MM.1S (cell line): Measurements from ENCODE around the gene FOXJ3.

ENCODE experiments used
- EZH2 ChIP-seq: fragments of 300-600 bp; sonication (generic); optimal IDR thresholded peaks from 2 replicates; pipeline ENCODE3; 2017; ENCODE audit warnings: low read depth, mild to moderate bottlenecking, antibody characterized with exemption, low read length, mixed read lengths
- EZH2phosphoT487 ChIP-seq: fragments of 300-600 bp; sonication (generic); IDR thresholded peaks from 2 replicates; pipeline ENCODE4 v1.6.1; 2018; ENCODE audit warnings: antibody characterized with exemption, low read length
- TF ChIP-seq, protein P1 (sequence below): fragments of 300-600 bp; sonication (generic); IDR thresholded peaks from 2 replicates; pipeline ENCODE4 v1.5.1; 2016; ENCODE audit warnings: antibody characterized with exemption, low read length, mixed read lengths

DNA sequence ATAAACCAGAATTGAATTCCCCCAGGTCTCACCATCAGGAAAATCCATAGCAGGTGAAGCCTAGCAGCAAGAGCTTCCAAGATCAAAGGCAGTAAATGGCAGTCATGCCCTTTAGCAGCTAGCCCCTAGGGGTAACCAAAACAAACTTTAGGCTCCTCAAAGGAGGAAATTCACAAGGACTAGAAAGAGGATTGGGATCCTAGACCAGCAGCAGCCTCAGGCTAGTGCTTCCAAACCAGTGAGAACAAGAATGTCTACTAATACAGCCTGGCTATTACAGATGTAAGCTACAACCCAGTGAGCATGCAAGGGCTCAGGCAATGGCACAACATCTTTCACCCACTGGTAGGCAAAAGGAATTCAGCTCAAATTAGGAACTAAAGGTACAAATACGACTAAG is 34.4 kb upstream of the FOXJ3 start:
- TF ChIP-seq, protein P1, sequence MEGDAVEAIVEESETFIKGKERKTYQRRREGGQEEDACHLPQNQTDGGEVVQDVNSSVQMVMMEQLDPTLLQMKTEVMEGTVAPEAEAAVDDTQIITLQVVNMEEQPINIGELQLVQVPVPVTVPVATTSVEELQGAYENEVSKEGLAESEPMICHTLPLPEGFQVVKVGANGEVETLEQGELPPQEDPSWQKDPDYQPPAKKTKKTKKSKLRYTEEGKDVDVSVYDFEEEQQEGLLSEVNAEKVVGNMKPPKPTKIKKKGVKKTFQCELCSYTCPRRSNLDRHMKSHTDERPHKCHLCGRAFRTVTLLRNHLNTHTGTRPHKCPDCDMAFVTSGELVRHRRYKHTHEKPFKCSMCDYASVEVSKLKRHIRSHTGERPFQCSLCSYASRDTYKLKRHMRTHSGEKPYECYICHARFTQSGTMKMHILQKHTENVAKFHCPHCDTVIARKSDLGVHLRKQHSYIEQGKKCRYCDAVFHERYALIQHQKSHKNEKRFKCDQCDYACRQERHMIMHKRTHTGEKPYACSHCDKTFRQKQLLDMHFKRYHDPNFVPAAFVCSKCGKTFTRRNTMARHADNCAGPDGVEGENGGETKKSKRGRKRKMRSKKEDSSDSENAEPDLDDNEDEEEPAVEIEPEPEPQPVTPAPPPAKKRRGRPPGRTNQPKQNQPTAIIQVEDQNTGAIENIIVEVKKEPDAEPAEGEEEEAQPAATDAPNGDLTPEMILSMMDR: no peak
- TF ChIP-seq EZH2phosphoT487 (no peak), EZH2 (no peak)
